ENCODE data around the gene ABHD4. TPM values are rescaled to one million over a fixed set of nuclear protein-coding genes. Genes with fewer than 3 reads are reported as not detected.

Gene ABHD4
- total and polyA plus RNA-seq, 2 of the 4 experiments (the other 2 are of a cell fraction), result 5.0 to 22.0 TPM

DNA sequence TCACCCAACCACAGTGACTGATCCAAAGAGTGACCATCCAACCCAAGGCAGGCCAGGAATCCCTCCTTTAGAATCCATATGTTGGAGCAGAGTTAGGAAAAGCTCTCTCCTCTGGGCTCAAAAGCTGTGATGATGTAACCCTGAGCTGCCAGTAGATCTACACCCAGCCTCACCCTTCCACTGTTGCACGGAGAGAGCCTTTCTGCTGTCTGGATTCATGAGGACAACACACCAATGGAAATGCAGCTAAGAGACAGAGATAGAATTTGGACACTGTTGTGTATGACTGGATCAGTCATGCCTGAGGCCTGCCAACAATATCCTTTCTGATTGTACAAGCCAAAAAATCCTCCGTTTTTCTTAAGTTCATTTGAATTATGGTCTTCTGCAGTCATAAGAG lies 50.4 kb downstream of the ABHD4 start:
- Histone ChIP-seq H4K8ac (ENCODE audit: low read depth in 2 of 2, low read length in 2 of 2) (no peak overlapping the region), H2BK120ac (ENCODE audit: low read depth, low read length) (no peak overlapping the region), H4K20me1 (ENCODE audit: insufficient read depth, low read length) (no peaks in the 10 kb centered on the region), H2BK5ac (ENCODE audit: low read depth, low read length, poor library complexity, severe bottlenecking) (no peak overlapping the region), H3K18ac (ENCODE audit: low read depth, low read length) (no peak overlapping the region), H2BK15ac (ENCODE audit: low read depth, low read length) (no peak overlapping the region), H4K5ac (ENCODE audit: low read depth, low read length) (no peak overlapping the region), H3K27me3 (ENCODE audit: control insufficient read depth, insufficient read depth, low read length) (peaks cover 6% of the 10 kb centered on the region; the same call in 1 of the 2 replicates), H3K9ac (ENCODE audit: low read depth, low read length) (no peak overlapping the region), H2AK9ac (replicated peaks; ENCODE audit: low read depth, low read length, poor library complexity) (no peak overlapping the region), H4K91ac (ENCODE audit: insufficient read depth, low read depth, low read length) (no peak overlapping the region), H3K36me3 (ENCODE audit: control insufficient read depth, insufficient read depth, low read length) (no peaks in the 10 kb centered on the region), H3K9me1 (ENCODE audit: insufficient read depth, low read length) (no peaks in the 10 kb centered on the region), H3K9me3 (ENCODE audit: control insufficient read depth, insufficient read depth, low read length) (no peaks in the 10 kb centered on the region), H3K79me1 (ENCODE audit: low read depth in 1 of 2, low read length in 2 of 2) (no peaks in the 10 kb centered on the region), H3K14ac (replicated peaks; ENCODE audit: low read depth, low read length) (no peak overlapping the region), H3K27ac (ENCODE audit: insufficient read depth, low read length) (no peak overlapping the region), H3K4me2 (ENCODE audit: low read depth, low read length) (no peak overlapping the region), H3K4ac (ENCODE audit: low read depth, low read length) (no peak overlapping the region), H3K4me3 (ENCODE audit: insufficient read depth, low read depth, low read length) (no peak overlapping the region), H2AK5ac (ENCODE audit: low read depth, low read length) (no peak overlapping the region), H2AFZ (replicated peaks; ENCODE audit: low read length, poor library complexity) (no peak overlapping the region), H2BK20ac (ENCODE audit: low read depth, low read length) (no peak overlapping the region), H3K4me1 (ENCODE audit: control insufficient read depth, insufficient read depth, low read length) (peaks cover 2% of the 10 kb centered on the region; the same call in 1 of the 2 replicates), H3K56ac (ENCODE audit: extremely low read depth, insufficient read depth, low read length) (no peak overlapping the region), H3K23ac (ENCODE audit: low read depth, low read length) (no peak overlapping the region)
- BruUV-seq (replicated peaks), result no TSS peak
- ATAC-seq (ENCODE audit: low read depth) (no peak), DNase-seq (no peak)
- in situ Hi-C loops (cut with MboI; ENCODE audit: low sequenced_read_pairs) (no loop called here), intact Hi-C loops (cut with micrococcal nuclease) (no loop called here), dilution Hi-C loops (cut with HindIII; ENCODE audit: low sequenced_read_pairs, unreplicated experiment) (no loop called here)
- ChIA-PET CTCF (interaction anchor here (0.7 to 2.1 kb wide), 2 partner anchors 9 to 78 kb away, joined by 3 to 8 read pairs; no protein-coding TSS in a partner anchor), POLR2A (ENCODE audit: unreplicated experiment) (no interaction called here)
- TF ChIP-seq RCOR1 (IDR thresholded peaks at IDR 0.05; ENCODE audit: insufficient replicate concordance, low read length) (no peak), SMC3 (IDR thresholded peaks at IDR 0.05; ENCODE audit: low read depth, low read length) (no peak), NFE2L2 (IDR thresholded peaks at IDR 0.05; ENCODE audit: low read depth, low read length) (no peak), MAFK (IDR thresholded peaks at IDR 0.05; ENCODE audit: low read depth, low read length) (no peak), MAZ (IDR thresholded peaks at IDR 0.05; ENCODE audit: borderline replicate concordance, low read depth, low read length) (no peak), FOS (IDR thresholded peaks at IDR 0.05; ENCODE audit: low read depth, low read length) (no peak), CHD1 (IDR thresholded peaks at IDR 0.05; ENCODE audit: low read depth, low read length) (no peak), CEBPB (IDR thresholded peaks at IDR 0.05; ENCODE audit: low read depth, low read length) (no peak), USF2 (IDR thresholded peaks at IDR 0.05; ENCODE audit: low read depth, low read length) (no peak), CTCF (conservative IDR thresholded peaks at IDR 0.05; ENCODE audit: low read depth, low read length) (no peak), POLR2A (IDR thresholded peaks at IDR 0.05; ENCODE audit: low read depth, low read length) (no peak)
- no CpG with 5 or more reads among the region's 2 CpGs for WGBS, 2 experiments (ENCODE audit: extremely low coverage in 2 of 2, insufficient read length in 1 of 2)
